GM19035 (cell line): ENCODE results near the gene PRPSAP2.

Experiments used
- ATAC-seq: cut with Tn5 transposase; IDR thresholded peaks from one replicate; pipeline ENCODE4 v1.9.1; 2021; ENCODE audit not compliant: unreplicated experiment

Gene PRPSAP2

DNA sequence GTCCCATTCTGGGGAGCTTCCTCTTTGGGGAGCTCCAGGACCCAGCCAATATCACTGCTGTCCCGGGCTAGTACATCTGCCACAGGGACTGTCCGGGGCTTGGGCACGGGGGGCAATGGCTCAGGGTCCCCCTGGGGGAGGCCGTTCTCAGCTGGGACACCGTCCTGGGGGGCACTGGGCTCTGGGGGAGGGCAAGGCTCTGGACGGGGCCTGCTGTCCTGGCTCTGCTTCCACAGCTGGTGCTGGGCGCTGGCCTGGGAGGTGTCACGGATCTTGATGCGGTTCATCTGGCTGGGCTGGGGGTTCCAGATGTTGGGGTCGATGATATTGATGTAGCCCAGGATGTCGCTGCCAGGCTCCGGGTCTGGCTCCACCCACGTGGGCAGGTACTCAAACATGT is 120.1 kb downstream of the PRPSAP2 start:
- ATAC-seq, result no peak

DNA sequence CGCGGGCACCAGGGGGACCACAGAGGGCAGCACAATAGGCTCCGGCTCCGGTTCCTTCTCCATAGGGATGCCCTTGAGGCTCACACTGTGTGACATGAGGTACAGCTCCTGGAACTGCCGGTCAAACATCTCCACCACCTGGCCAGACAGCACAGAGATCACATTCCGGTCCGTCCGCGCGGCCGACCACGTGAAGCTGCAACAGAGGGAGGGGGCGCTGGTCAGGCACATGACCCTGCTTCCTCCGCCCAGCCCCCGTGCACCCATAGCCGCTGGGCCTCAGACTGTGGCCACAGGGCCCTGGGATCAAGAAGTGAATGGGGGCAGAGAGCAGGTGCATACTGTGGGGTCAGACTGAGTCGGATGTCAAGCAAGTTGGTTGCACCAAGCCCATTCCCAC is 120.7 kb downstream of the PRPSAP2 start:
- ATAC-seq, result no peak
